ENCODE data around the gene WDPCP. TPM values are rescaled to one million over a fixed set of nuclear protein-coding genes. Genes with fewer than 3 reads are reported as not detected.

The WDPCP gene
- total and polyA plus RNA-seq, 2 of the 8 experiments (the other 6 are each of a cell fraction or from before 2014, with no cell fraction given), result 9.3 to 25.8 TPM

DNA sequence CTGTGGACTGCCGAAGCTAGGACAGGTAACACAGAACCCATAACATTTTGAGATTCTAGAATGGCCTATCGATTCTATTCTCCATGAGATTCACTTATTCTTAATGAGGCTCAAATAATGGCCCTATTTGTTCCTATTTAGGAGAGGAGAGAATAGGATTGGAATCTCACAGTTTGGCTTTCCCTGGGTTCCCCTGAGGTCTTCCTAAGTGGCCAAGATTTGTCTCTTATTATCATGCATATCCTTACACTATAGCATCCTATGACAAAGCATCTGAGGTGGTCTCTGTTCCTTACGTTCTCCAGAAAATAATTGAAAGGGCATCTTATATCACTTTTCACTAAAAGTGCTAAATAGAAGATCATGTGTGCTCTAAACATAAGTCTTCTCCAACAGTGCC is 9.5 kb downstream of the WDPCP start:
- Histone ChIP-seq H2BK15ac (ENCODE audit: low read length) (no peak overlapping the region), H3K27me3 (replicated peaks in 1 of 4; ENCODE audit: control insufficient read depth in 3 of 4, extremely low read depth in 1 of 4, insufficient read depth in 3 of 4, low read length in 3 of 4) (no peaks in the 10 kb centered on the region), H3K18ac (ENCODE audit: extremely low read depth, low read length) (no peak overlapping the region), H3K4me2 (ENCODE audit: insufficient read depth in 1 of 2, low read depth in 2 of 2, low read length in 2 of 2) (no peak overlapping the region), H2BK20ac (ENCODE audit: low read length) (no peak overlapping the region), H3K79me2 (ENCODE audit: control insufficient read depth in 1 of 2, insufficient read depth in 2 of 2, low read length in 2 of 2) (peaks cover 0 to 92% of the 10 kb centered on the region in 2 experiments; a peak in 3 of 4 replicates), H3K56ac (replicated peaks; ENCODE audit: insufficient read length, low read depth, low read length) (no peak overlapping the region), H4K5ac (ENCODE audit: insufficient read length, low read depth, low read length) (no peak overlapping the region), H2AFZ (ENCODE audit: low read length) (no peak overlapping the region), H3K14ac (ENCODE audit: insufficient read length) (no peak overlapping the region), H2BK12ac (ENCODE audit: low read depth, low read length) (no peak overlapping the region), H3K23ac (ENCODE audit: insufficient read length) (no peak overlapping the region), H3K4ac (replicated peaks; ENCODE audit: insufficient read length, low read depth, low read length) (no peak overlapping the region), H3K4me1 (replicated peaks in 1 of 4; ENCODE audit: control insufficient read depth in 3 of 4, insufficient read depth in 4 of 4, low read length in 3 of 4) (peaks cover 0 to 12% (median 5%) of the 10 kb centered on the region in 4 experiments; a peak in 4 of 7 replicates), H3K79me1 (ENCODE audit: low read depth, low read length) (peaks cover 2% of the 10 kb centered on the region; the same call in 1 of the 2 replicates), H2BK120ac (replicated peaks; ENCODE audit: low read depth, low read length) (no peak overlapping the region), H4K20me1 (replicated peaks in 1 of 2; ENCODE audit: control insufficient read depth in 1 of 2, insufficient read depth in 2 of 2, low read length in 2 of 2) (no peaks in the 10 kb centered on the region), H3K36me3 (ENCODE audit: control insufficient read depth in 2 of 4, insufficient read depth in 4 of 4, low read length in 3 of 4) (no peaks in the 10 kb centered on the region), H2BK5ac (ENCODE audit: low read depth, low read length) (no peak overlapping the region), H3K23me2 (ENCODE audit: low read depth, low read length) (no peaks in the 10 kb centered on the region), H3K9ac (replicated peaks in 1 of 4; ENCODE audit: extremely low read depth in 1 of 4, low read depth in 3 of 4, low read length in 3 of 4) (no peak overlapping the region), H3K27ac (ENCODE audit: low read depth, low read length) (no peak overlapping the region), H3K9me3 (ENCODE audit: insufficient read depth in 2 of 2, low read depth in 1 of 2, low read length in 1 of 2) (no peaks in the 10 kb centered on the region), H3K4me3 (ENCODE audit: extremely low read depth in 1 of 4, insufficient read depth in 2 of 4, low read depth in 3 of 4, low read length in 4 of 4) (no peak overlapping the region), H2AK5ac (ENCODE audit: low read depth, low read length) (no peak overlapping the region), H4K91ac (replicated peaks; ENCODE audit: insufficient read length, low read length) (no peak overlapping the region), H4K8ac (ENCODE audit: extremely low read depth, insufficient read depth, low read length) (no peak overlapping the region)
- DNase-seq (ENCODE audit: low read depth in 1 of 2, low spot score in 2 of 2) (no peak), FAIRE-seq (no peak)
- POLR2A ChIA-PET (ENCODE audit: partially characterized antibody), result interaction anchor here (4.0 kb wide), 1 partner anchor 10 kb away, joined by 13 read pairs; the partner anchor contains the start of genes MDH1 and WDPCP
- 81% methylated on average over 3 of the region's 3 CpGs; no CpG with 5 or more reads in 1 of the 2 experiments for WGBS, 2 experiments (ENCODE audit: extremely low coverage in 1 of 2, insufficient coverage in 1 of 2, insufficient read length in 1 of 2, insufficient replicate concordance in 2 of 2, low coverage in 1 of 2, low lambda C conversion rate in 2 of 2, missing lambda C conversion rate in 1 of 2)
- CTCF ChIA-PET (ENCODE audit: partially characterized antibody), result no interaction called here
- TF ChIP-seq CTBP2 (IDR thresholded peaks at IDR 0.05; ENCODE audit: borderline replicate concordance, insufficient read depth, insufficient read length, low read length) (no peak), POLR2AphosphoS5 (IDR thresholded peaks at IDR 0.05; ENCODE audit: low read depth, low read length) (no peak), RAD21 (IDR thresholded peaks at IDR 0.05 in 1 of 2, conservative IDR thresholded peaks at IDR 0.05 in 1 of 2; ENCODE audit: low read depth in 2 of 2, low read length in 2 of 2) (no peak), CHD2 (IDR thresholded peaks at IDR 0.05; ENCODE audit: low read length) (no peak), BCL11A (IDR thresholded peaks at IDR 0.05; ENCODE audit: low read depth in 2 of 2, low read length in 2 of 2) (no peak), SP1 (IDR thresholded peaks at IDR 0.05; ENCODE audit: low read depth, low read length) (no peak), JUND (IDR thresholded peaks at IDR 0.05; ENCODE audit: low read length) (no peak), TCF12 (IDR thresholded peaks at IDR 0.05; ENCODE audit: low read depth, low read length) (no peak), GABPA (IDR thresholded peaks at IDR 0.05; ENCODE audit: borderline replicate concordance, insufficient read depth, low read length) (no peak), CREB1 (IDR thresholded peaks at IDR 0.05) (no peak), NRF1 (IDR thresholded peaks at IDR 0.05; ENCODE audit: low read depth, low read length) (no peak), KDM4A (IDR thresholded peaks at IDR 0.05; ENCODE audit: low read depth, low read length, severe bottlenecking) (no peak)
- TF ChIP-seq, protein P1, sequence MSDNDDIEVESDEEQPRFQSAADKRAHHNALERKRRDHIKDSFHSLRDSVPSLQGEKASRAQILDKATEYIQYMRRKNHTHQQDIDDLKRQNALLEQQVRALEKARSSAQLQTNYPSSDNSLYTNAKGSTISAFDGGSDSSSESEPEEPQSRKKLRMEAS (IDR thresholded peaks at IDR 0.05), result no peak
- TF ChIP-seq, protein P2, sequence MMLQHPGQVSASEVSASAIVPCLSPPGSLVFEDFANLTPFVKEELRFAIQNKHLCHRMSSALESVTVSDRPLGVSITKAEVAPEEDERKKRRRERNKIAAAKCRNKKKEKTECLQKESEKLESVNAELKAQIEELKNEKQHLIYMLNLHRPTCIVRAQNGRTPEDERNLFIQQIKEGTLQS (IDR thresholded peaks at IDR 0.05; ENCODE audit: insufficient read depth, low read depth, low read length), result no peak
